Myometrial cell (primary cell): ENCODE results near the gene ANO8. TPM values are rescaled to one million over a fixed set of nuclear protein-coding genes. Genes with fewer than 3 reads are reported as not detected.

Experiments
- total RNA-seq: library from RNA; depleted of rRNA; stranded (reverse); fragments of >200 nt; gene quantifications from 2 replicates; pipeline ENCODE4 v1.2.3, GENCODE V29; 2015

Gene ANO8, protein sequence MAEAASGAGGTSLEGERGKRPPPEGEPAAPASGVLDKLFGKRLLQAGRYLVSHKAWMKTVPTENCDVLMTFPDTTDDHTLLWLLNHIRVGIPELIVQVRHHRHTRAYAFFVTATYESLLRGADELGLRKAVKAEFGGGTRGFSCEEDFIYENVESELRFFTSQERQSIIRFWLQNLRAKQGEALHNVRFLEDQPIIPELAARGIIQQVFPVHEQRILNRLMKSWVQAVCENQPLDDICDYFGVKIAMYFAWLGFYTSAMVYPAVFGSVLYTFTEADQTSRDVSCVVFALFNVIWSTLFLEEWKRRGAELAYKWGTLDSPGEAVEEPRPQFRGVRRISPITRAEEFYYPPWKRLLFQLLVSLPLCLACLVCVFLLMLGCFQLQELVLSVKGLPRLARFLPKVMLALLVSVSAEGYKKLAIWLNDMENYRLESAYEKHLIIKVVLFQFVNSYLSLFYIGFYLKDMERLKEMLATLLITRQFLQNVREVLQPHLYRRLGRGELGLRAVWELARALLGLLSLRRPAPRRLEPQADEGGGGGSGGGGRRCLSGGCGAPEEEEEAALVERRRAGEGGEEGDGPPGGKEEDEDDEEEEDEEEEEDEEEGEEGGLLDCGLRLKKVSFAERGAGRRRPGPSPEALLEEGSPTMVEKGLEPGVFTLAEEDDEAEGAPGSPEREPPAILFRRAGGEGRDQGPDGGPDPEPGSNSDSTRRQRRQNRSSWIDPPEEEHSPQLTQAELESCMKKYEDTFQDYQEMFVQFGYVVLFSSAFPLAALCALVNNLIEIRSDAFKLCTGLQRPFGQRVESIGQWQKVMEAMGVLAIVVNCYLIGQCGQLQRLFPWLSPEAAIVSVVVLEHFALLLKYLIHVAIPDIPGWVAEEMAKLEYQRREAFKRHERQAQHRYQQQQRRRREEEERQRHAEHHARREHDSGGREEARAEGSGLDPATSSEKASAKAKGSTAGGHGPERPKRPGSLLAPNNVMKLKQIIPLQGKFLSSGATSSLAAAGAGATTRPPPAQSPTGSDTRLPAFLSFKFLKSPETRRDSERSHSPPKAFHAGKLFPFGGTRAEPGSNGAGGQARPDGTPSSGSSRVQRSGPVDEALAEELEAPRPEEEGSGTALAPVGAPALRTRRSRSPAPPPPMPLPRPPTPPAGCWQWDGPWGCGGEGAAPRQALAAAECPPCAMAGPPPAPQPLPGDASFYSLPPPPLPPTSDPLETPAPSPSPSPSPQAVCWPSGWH
- 2.3 and 3.7 TPM in 2 replicates for total RNA-seq

GRCh38 chr19:17334414-17335409, at the start of gene ANO8:
Gene ANO8, minus strand, starts transcription at chr19:17334855. Its CDS starts 185 bp downstream, at chr19:17334670.

GRCh38 chr19:17376935-17377600, 42.4 kb upstream of the ANO8 start, which contains the start of gene PLVAP:
Gene PLVAP, minus strand, starts transcription at chr19:17377342. Its CDS starts 54 bp downstream, at chr19:17377288.

GRCh38 chr19:17336872-17337674, 2.4 kb upstream of the ANO8 start, which contains the start of gene GTPBP3:
Gene GTPBP3, plus strand, starts transcription at chr19:17337553. Its CDS starts 59 bp downstream, at chr19:17337612.

GRCh38 chr19:17309198-17309964, 25.3 kb downstream of the ANO8 start, which contains the start of gene DDA1:
Gene DDA1, plus strand, starts transcription at chr19:17309563. Its CDS starts 92 bp downstream, at chr19:17309655.

GRCh38 chr19:17305517-17306284, 29.0 kb downstream of the ANO8 start, which contains the start of gene MRPL34:
Gene MRPL34, plus strand, starts transcription at chr19:17305872. Its CDS starts 21 bp downstream, at chr19:17305893.

DNA sequence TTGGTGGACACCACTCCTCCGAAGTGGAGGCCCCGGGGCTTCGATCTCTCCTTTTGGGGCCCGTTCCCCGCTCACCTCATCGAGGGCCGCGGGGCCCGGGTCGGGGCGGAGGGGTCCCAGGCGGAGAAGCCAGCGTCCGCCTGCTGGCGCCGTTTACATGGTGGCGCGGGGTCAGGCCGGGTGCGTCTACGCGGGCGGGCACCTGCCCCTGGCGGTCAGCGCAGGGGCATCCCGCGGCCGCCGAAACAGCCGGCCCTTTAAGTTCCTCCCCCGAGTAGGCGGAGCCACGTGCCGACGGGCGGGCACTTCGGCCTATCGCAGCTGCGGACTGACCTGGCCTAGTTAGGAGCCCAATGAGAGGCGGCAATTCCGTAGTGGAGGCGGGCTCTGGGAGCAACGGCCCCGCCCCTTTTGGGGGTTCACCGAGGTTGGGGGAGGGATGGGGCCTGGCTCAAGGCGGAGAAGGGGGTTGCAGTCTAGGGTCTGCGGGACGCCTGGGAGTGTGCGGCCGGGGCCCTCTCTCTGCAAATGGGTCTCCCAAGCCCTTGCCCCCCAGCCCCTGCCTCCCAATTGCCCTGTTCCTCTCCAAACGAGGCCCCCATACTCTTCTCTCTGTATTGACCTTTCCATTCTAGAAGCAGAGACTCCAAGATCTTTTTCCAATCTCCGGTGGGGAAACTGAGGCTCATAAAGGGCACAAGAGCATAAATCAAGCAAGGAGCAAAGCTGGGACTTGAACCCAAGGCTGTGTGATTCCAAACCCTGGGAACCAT, 31.3 kb downstream of the ANO8 start, which contains the start of gene ABHD8:
TSS of gene ABHD8 (minus strand) at position 259 of the 773 bp plus-strand sequence. CDS start 1,809 bp downstream, outside the sequence.

DNA sequence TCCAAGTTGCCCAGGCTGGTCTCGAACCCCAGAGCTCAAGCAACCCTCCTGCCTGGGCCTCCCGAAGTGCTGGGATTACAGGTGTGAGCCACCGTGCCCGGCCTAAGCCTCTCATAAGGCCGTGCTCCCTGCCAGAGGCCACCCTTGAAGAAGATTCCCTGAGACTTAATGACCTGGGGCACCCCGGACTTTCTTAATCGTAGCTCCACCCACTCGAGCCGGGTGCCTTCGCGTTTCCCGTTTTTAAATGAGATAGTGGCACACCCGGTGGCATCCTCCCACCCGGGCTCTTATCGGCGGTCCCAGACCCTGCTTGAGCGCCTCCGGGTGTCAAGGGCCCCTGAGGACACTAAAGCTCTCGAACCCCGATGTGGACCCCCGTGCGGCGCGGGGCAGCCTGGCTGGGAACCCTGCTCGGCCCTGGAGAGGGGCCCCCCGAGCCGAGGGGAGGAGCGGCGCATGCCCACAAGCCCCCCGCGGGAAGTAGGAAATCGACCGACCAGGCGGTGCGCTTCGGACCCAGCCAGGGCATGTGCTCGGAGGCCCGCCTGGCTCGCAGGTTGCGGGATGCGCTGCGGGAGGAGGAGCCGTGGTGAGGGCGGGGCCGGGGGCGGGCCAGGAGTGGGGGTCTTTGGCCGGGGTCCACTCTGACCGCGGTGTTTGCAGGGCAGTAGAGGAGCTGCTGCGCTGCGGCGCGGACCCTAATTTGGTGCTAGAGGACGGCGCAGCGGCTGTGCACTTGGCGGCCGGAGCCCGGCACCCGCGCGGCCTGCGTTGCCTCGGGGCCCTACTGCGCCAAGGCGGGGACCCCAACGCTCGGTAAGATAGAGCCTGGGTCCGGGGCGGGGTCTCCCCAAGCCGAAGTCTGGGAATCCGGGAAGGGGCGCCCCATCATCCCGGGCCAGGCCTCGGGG, 53.0 kb downstream of the ANO8 start, which contains the start of gene ANKLE1:
TSS of gene ANKLE1 (plus strand) at position 511 of the 914 bp plus-strand sequence. CDS start at position 531, 20 bp downstream.

Other genes starting within 250 kb of the ANO8 start
- 13.6 and 25.4 TPM in 2 replicates for gene USE1, start 119.5 kb downstream of the ANO8 start, total RNA-seq
- 6.6 and 9.0 TPM in 2 replicates for gene OCEL1, start 108.6 kb downstream of the ANO8 start, total RNA-seq
- gene NR2F6, start 88.9 kb downstream of the ANO8 start, total RNA-seq, result 73.4 and 98.0 TPM in 2 replicates
- not detected in 2 replicates for gene USHBP1, start 70.1 kb downstream of the ANO8 start, total RNA-seq
- gene BABAM1, start 67.4 kb downstream of the ANO8 start, total RNA-seq, result 131 and 138 TPM in 2 replicates
- under 0.01 and 0.29 TPM in 2 replicates for gene ANKLE1, start 53.0 kb downstream of the ANO8 start, total RNA-seq
- gene ABHD8, start 31.4 kb downstream of the ANO8 start, total RNA-seq, result 20.2 TPM in 2 replicates
- gene MRPL34, start 29.0 kb downstream of the ANO8 start, total RNA-seq, result 101 and 111 TPM in 2 replicates
- gene DDA1, start 25.3 kb downstream of the ANO8 start, total RNA-seq, result 49.0 and 67.9 TPM in 2 replicates
- gene GTPBP3, start 2.7 kb upstream of the ANO8 start, total RNA-seq, result 12.9 and 26.5 TPM in 2 replicates
- not detected in 2 replicates for gene PLVAP, start 42.5 kb upstream of the ANO8 start, total RNA-seq
- not detected in 2 replicates for gene CCDC194, start 59.3 kb upstream of the ANO8 start, total RNA-seq
- gene BST2, start 70.8 kb upstream of the ANO8 start, total RNA-seq, result 0.86 and 5.7 TPM in 2 replicates
- 143 and 159 TPM in 2 replicates for gene MVB12A, start 85.2 kb upstream of the ANO8 start, total RNA-seq
- not detected in 2 replicates for gene TMEM221, start 113.8 kb upstream of the ANO8 start, total RNA-seq
- gene NXNL1, start 126.1 kb upstream of the ANO8 start, total RNA-seq, result not detected in 2 replicates
- gene SLC27A1, start 135.7 kb upstream of the ANO8 start, total RNA-seq, result 10.1 and 12.2 TPM in 2 replicates
- gene PGLS, start 176.8 kb upstream of the ANO8 start, total RNA-seq, result 79.6 and 89.1 TPM in 2 replicates
- gene COLGALT1, start 220.8 kb upstream of the ANO8 start, total RNA-seq, result 208 TPM in 2 replicates